ENCODE data around the gene HNRNPDL.
A peak's percentile ranks its signal among the peaks of the same experiment; 100 is the strongest.
"Not testable (repeated sequence)": the region's sequence is repeated elsewhere in the genome, so short reads cannot be mapped to it uniquely, and the experiment has no call there.

Gene HNRNPDL

DNA sequence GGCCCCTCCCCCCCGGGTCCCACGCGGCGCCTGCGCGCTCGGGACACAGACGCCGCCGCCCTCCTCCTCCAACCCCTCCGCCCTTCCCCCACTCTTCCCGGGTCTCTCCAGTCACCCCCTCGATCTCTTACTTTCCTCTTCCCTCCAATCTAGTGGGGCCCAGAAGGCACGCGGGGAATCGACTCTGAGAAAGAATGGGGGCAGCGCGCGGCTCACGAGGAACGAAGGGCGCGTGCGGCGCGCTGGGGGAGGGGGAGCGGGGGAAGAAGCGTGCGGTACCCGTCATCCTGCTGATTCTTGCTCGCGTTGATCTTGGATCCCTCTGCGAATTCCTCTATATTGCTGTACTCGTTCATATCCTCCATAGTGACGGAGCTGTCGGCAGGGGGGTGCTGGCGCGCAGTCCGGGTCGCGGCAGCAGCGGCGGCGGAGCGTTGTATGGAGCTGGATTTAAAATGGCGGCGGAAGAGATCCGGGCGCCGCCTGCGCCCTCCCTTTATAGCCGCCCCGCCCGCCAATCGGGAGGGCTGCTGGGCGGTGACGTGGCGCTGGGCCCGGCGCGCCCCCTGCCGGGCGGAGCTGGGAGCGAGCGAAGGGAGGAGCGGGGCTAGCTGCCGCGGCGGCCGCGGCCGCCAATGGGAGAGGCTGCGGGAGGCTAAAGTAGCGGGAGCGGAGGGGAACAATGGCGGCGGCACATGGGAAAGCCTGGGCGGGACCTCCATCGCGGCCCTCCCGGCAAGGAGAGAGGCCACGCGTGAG lies 1.1 kb downstream of the HNRNPDL start:
- Histone ChIP-seq H2AFZ (ENCODE audit: low read depth, low read length) (peak overlapping the region; percentile 8), H3K4me1 (ENCODE audit: insufficient read depth, low read length) (peaks cover 28% of the 10 kb centered on the region), H3K27me3 (ENCODE audit: insufficient read depth, low read length) (no peaks in the 10 kb centered on the region), H3K9me3 (ENCODE audit: low read length) (no peaks in the 10 kb centered on the region), H3K36me3 (ENCODE audit: insufficient read depth, low read length) (peaks cover 56% of the 10 kb centered on the region), H3K4me3 (ENCODE audit: low read length) (peak overlapping the region; percentile 91)

DNA sequence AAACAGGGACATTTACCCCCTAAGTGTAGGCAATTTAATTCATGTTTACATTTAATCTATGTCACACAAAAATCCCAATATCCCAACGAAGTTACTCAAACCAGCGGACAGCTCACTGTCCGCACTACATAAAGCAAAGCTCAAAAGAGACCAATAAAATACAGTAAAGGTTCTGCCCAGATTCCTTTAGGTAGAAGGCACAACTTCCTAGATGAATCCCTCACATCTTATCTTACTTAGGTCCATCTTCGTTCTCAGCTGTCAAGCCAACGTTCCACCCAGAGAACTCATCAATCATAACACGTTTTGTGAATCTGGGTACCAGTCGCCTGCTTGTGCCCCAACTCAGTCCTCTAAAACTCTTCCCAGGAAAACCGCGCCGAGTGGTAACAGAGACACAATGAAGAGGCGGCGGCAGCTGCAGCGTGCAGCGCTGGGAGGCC lies 1.7 kb downstream of the HNRNPDL start:
- H3K4me3 ChIP-seq (ENCODE audit: low read length), result peak overlapping the region; percentile 91
- no peaks in the 10 kb centered on the region for H3K9me3 ChIP-seq (ENCODE audit: low read length)
- no peak overlapping the region for H2AFZ ChIP-seq (ENCODE audit: low read depth, low read length)
- peaks cover 56% of the 10 kb centered on the region for H3K36me3 ChIP-seq (ENCODE audit: insufficient read depth, low read length)
- peaks cover 28% of the 10 kb centered on the region for H3K4me1 ChIP-seq (ENCODE audit: insufficient read depth, low read length)
- no peaks in the 10 kb centered on the region for H3K27me3 ChIP-seq (ENCODE audit: insufficient read depth, low read length)

DNA sequence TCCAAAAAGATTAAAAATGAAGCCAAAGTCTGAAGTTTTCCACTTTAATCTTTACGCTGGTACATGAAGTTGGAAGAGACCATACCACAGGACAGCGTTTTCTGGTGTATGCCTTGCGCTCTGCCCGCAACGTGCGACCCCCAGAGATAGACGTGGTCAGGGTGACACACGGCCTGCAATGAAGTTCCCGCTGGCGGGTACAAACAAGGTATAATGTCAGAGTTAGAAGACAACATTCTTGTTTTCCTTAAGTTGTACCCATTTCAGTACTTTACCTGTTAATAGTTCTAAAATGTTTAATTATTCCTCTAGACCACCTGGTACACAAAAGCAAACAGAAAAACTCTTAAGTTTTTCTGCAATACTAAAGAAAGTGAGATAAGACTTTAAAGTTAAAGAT lies 4.8 kb downstream of the HNRNPDL start:
- Histone ChIP-seq H3K27me3 (ENCODE audit: insufficient read depth, low read length) (no peaks in the 10 kb centered on the region), H3K9me3 (ENCODE audit: low read length) (no peaks in the 10 kb centered on the region), H2AFZ (ENCODE audit: low read depth, low read length) (no peak overlapping the region), H3K4me3 (ENCODE audit: low read length) (no peak overlapping the region), H3K36me3 (ENCODE audit: insufficient read depth, low read length) (peaks cover 57% of the 10 kb centered on the region), H3K4me1 (ENCODE audit: insufficient read depth, low read length) (peaks cover 18% of the 10 kb centered on the region)

DNA sequence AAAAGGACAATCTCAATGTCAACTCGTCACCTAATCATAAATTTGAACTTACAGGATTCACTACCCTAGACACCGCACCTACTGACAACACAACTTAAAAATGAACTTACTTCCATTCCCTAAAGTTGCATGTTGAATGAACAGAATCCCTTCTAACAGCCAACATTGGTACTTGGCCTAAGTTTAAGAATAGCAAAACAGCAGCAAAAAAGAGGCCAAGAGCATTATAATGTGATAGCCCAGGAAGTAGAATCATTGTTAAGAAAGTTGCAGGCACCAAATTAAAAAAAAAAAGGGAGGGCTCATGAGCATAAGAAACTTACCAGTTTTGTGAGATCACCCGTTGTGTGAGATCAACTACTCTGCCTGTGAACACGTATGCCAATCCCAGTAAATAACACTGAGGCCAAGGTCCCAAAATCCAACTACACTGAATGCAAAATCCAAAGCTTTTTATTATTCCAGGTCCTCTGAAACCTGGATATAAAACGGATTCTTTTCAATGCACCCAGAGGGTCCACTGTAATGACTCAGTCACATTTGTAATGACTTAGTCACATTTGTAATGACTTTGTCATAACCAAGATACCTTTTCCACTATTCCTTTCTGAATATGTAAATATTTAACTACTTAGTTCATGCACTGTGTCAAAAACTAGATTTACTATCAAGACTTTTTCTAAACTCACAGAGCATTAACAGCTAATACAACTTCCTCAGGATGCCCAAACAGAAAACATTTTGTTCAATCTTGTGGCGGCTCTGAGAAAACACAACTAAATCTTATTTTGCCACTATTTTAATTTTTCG lies 6.8 kb downstream of the HNRNPDL start:
- peaks cover 18% of the 10 kb centered on the region for H3K4me1 ChIP-seq (ENCODE audit: insufficient read depth, low read length)
- no peaks in the 10 kb centered on the region for H3K27me3 ChIP-seq (ENCODE audit: insufficient read depth, low read length)
- no peaks in the 10 kb centered on the region for H3K9me3 ChIP-seq (ENCODE audit: low read length)
- H2AFZ ChIP-seq (ENCODE audit: low read depth, low read length), result no peak overlapping the region
- no peak overlapping the region for H3K4me3 ChIP-seq (ENCODE audit: low read length)
- peaks cover 55% of the 10 kb centered on the region for H3K36me3 ChIP-seq (ENCODE audit: insufficient read depth, low read length)

DNA sequence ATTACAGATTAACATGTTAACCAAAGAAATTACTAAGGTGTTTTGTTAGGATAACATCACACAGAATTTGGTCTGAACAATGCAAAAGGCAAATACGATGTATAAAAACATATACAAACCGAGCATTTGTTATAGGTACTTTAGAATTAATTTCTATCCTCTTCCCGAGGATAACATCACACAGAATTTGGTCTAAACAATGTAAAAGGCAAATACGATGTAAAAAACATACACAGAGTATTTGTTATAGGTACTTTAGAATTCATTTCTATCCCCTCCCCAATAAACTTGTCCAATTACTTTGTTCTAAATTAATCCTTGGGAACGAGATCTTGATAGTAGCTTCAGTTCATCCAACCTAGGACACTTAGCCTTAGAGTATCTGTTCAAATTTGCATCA lies 7.6 kb downstream of the HNRNPDL start:
- peaks cover 16% of the 10 kb centered on the region for H3K4me1 ChIP-seq (ENCODE audit: insufficient read depth, low read length)
- H3K4me3 ChIP-seq (ENCODE audit: low read length), result no peak overlapping the region
- no peak overlapping the region for H2AFZ ChIP-seq (ENCODE audit: low read depth, low read length)
- no peaks in the 10 kb centered on the region for H3K9me3 ChIP-seq (ENCODE audit: low read length)
- no peaks in the 10 kb centered on the region for H3K27me3 ChIP-seq (ENCODE audit: insufficient read depth, low read length)
- peaks cover 46% of the 10 kb centered on the region for H3K36me3 ChIP-seq (ENCODE audit: insufficient read depth, low read length)

DNA sequence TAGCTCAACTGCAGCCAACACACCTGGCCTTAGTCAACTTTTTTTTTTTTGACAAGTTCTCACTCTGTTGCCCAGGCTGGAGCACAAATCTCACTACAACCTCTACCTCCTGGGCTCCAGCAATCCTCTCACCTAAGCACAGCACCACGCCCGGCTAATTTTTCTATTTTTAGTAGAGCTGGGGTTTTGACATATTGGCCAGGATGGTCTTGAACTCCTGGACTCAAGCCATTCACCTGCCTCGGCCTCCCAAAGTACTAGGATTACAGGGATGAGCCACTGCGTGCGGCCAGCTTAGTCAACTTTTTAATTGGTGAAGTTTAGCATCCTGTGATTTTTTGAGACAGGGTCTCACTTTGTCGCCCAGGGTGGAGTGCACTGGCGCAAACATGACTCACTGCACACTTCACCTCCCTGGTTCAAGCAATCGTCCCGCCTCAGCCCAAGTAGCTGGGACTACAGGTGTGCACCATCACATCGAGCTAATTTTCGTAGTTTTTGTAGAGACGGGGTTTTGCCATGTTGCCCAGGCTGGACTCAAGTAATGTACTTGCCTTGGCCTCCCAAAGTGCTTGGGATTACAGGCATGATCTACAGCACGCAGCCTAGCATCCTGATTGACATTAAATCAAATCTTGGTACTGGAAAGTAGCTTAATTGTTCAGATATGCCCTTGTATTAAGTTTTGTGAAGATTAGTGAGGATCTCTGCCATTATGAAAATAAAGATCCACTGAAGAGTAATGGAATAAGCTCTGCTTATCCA lies 8.3 kb downstream of the HNRNPDL start:
- Histone ChIP-seq H3K4me1 (ENCODE audit: insufficient read depth, low read length) (peaks cover 10% of the 10 kb centered on the region), H3K27me3 (ENCODE audit: insufficient read depth, low read length) (no peaks in the 10 kb centered on the region), H3K9me3 (ENCODE audit: low read length) (no peaks in the 10 kb centered on the region), H3K36me3 (ENCODE audit: insufficient read depth, low read length) (peaks cover 40% of the 10 kb centered on the region), H3K4me3 (ENCODE audit: low read length) (no peak overlapping the region), H2AFZ (ENCODE audit: low read depth, low read length) (no peak overlapping the region)

DNA sequence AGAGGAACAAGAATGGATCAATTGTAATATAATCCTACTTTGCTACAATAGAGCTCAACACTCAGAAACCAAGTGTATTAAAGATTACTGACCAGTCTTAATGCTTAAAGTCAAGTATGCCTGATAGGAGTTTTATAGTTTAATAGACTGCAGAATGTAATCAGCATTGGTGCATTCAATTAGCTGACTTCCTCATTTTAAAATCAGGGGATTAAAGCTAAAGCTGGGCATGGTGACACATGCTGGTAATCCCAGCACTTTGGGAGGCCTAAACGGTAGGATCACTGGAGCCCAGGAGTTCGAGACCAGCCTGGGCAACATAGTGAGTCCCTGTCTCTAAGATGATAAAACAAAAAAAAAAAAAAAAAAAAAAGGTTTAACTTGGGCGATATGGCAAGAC lies 10.8 kb downstream of the HNRNPDL start:
- no peak overlapping the region for H2AFZ ChIP-seq (ENCODE audit: low read depth, low read length)
- H3K9me3 ChIP-seq (ENCODE audit: low read length), result no peaks in the 10 kb centered on the region
- H3K4me1 ChIP-seq (ENCODE audit: insufficient read depth, low read length), result peaks cover 6% of the 10 kb centered on the region
- H3K27me3 ChIP-seq (ENCODE audit: insufficient read depth, low read length), result no peaks in the 10 kb centered on the region
- no peak overlapping the region for H3K4me3 ChIP-seq (ENCODE audit: low read length)
- peaks cover 15% of the 10 kb centered on the region for H3K36me3 ChIP-seq (ENCODE audit: insufficient read depth, low read length)

DNA sequence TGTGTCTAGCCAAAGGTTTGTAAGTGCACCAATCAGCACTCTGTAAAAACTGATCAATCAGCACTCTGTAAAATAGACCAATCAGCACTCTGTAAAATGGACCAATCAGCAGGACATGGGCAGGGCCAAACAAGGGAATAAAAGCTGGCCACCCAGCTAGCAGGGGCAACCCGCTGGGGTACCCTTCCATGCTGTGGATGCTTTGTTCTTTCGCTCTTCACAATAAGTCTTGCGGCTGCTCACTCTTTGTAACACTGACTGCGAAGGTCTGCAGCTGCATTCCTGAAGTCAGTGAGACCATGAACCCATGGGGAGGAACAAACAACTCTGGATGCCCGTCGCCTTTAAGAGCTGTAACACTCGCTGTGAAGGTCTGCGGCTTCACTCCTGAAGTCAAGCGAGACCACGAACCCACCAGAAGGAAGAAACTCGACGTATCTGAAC lies 14.3 kb downstream of the HNRNPDL start:
- peaks cover 6% of the 10 kb centered on the region for H3K4me1 ChIP-seq (ENCODE audit: insufficient read depth, low read length)
- no peaks in the 10 kb centered on the region for H3K9me3 ChIP-seq (ENCODE audit: low read length)
- H2AFZ ChIP-seq (ENCODE audit: low read depth, low read length), result no peak overlapping the region
- no peaks in the 10 kb centered on the region for H3K36me3 ChIP-seq (ENCODE audit: insufficient read depth, low read length)
- no peak overlapping the region for H3K4me3 ChIP-seq (ENCODE audit: low read length)
- no peaks in the 10 kb centered on the region for H3K27me3 ChIP-seq (ENCODE audit: insufficient read depth, low read length)

DNA sequence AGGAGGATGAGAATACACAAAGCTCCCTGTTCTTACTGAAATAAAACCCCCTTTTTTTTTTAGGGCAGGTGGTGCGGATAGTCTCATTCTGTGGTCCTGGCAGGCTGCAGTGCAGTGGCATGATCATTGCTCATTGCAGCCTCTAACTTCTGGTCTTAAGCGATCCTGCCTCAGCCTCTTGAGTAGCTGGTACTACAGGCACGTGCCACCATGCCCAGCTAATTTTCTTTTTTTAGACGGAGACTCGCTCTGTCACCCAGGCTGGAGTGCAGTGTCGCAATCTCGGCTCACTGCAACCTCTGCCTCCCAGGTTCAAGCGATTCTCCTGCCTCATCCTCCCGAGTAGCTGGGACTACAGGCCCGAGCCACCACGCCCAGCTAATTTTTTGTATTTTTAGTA lies 15.2 kb downstream of the HNRNPDL start:
- not testable (repeated sequence) for H3K9me3 ChIP-seq (ENCODE audit: low read length); H3K36me3 ChIP-seq (ENCODE audit: insufficient read depth, low read length); H3K4me3 ChIP-seq (ENCODE audit: low read length); H3K4me1 ChIP-seq (ENCODE audit: insufficient read depth, low read length); H2AFZ ChIP-seq (ENCODE audit: low read depth, low read length); H3K27me3 ChIP-seq (ENCODE audit: insufficient read depth, low read length)

DNA sequence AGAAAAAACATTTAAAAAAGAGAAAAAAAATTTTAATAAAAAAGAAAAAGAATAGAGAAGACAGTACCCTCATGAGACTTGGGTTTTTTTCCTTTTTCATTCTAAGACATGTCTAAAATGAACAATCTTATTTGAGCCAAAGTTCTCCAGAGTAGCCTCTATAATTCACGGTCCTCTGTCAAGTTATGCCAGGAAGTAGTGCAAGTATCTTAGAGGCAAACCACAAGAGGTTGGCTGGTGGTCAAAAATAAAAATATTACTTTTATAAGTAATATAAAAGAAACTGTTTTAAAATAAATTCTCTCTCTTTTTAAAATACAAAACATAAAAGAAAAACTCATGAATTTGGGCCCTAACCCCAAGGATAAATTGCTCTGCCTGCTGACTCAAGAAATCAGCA lies 26.5 kb downstream of the HNRNPDL start:
- Histone ChIP-seq H3K9me3 (ENCODE audit: low read length) (no peaks in the 10 kb centered on the region), H2AFZ (ENCODE audit: low read depth, low read length) (no peak overlapping the region), H3K27me3 (ENCODE audit: insufficient read depth, low read length) (no peaks in the 10 kb centered on the region), H3K36me3 (ENCODE audit: insufficient read depth, low read length) (no peaks in the 10 kb centered on the region), H3K4me1 (ENCODE audit: insufficient read depth, low read length) (no peaks in the 10 kb centered on the region), H3K4me3 (ENCODE audit: low read length) (no peak overlapping the region)

DNA sequence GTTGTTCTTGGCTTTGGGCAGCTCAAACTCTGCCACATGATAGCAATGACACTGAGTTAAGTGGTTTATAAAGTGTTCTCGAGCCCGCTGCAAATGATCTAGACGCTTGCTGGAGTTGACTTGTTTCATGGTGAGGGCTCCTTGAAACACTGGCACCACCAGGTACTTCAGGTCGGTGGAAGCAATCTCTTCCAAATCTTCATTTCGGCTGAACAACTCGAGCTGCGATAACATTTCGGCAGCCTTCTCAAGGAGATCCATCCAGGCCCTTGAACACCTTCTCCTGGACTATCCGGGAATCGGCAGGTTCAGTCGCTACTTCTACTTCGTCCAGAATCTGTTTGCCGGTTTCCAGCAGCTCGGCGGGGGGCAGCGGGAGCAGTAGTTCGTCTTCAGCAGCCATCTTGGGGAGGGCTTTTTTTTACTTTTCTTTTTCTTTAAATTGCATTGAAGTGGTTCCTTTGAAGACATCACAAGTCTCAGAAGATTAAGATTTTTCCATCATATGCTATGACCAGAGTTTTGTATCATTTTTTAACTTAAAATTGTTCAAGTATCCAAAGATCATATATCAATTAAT lies 28.0 kb downstream of the HNRNPDL start:
- Histone ChIP-seq H3K36me3 (ENCODE audit: insufficient read depth, low read length) (no peaks in the 10 kb centered on the region), H3K9me3 (ENCODE audit: low read length) (no peaks in the 10 kb centered on the region), H2AFZ (ENCODE audit: low read depth, low read length) (no peak overlapping the region), H3K4me1 (ENCODE audit: insufficient read depth, low read length) (no peaks in the 10 kb centered on the region), H3K27me3 (ENCODE audit: insufficient read depth, low read length) (no peaks in the 10 kb centered on the region), H3K4me3 (ENCODE audit: low read length) (no peak overlapping the region)

DNA sequence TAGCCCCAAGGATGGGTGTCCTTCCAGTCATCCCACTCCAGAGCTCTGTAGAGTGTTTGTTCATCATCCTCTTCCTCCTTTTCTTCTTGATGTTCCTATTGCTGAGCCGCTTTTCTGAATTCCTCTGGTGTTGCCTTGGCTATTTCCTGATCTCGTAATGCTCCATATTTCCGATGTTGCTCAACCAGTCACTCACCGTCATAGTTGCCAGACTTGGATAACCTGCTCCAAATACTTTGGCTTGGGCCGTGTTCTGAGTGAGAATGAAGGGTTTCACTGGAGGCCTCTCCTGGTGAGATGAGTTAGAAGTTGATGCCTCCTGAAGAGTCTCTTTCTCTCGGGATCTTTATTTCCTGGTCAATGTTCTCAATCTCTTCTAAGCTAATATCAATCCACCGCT lies 28.7 kb downstream of the HNRNPDL start:
- Histone ChIP-seq H2AFZ (ENCODE audit: low read depth, low read length) (no peak overlapping the region), H3K27me3 (ENCODE audit: insufficient read depth, low read length) (no peaks in the 10 kb centered on the region)

DNA sequence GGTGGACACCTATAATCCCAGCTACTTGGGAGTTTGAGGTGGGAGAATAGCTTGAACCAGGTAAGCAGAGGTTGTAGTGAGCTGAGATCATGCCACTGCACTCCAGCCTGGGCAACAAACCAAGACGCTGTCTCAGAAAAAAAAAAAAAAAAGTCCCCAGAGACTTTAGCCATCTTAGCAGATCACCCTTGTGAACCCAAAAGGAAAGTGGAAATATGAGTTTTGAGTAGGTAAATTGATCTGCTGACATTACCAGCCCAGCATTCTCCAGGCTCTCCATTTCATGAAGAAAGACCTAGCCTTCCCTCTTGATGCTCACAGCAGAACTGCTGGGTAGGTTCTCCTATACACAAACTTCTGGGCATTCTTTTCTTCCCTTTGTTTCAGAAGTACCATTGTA lies 32.0 kb downstream of the HNRNPDL start:
- H3K27me3 ChIP-seq (ENCODE audit: insufficient read depth, low read length), result no peaks in the 10 kb centered on the region
- H3K36me3 ChIP-seq (ENCODE audit: insufficient read depth, low read length), result no peaks in the 10 kb centered on the region
- H2AFZ ChIP-seq (ENCODE audit: low read depth, low read length), result no peak overlapping the region
- H3K4me3 ChIP-seq (ENCODE audit: low read length), result no peak overlapping the region
- no peaks in the 10 kb centered on the region for H3K9me3 ChIP-seq (ENCODE audit: low read length)
- no peaks in the 10 kb centered on the region for H3K4me1 ChIP-seq (ENCODE audit: insufficient read depth, low read length)

More for the DNA sequence above, 28.7 kb downstream of the HNRNPDL start:
- H3K9me3 ChIP-seq (ENCODE audit: low read length), result no peaks in the 10 kb centered on the region
- no peaks in the 10 kb centered on the region for H3K4me1 ChIP-seq (ENCODE audit: insufficient read depth, low read length)
- H3K36me3 ChIP-seq (ENCODE audit: insufficient read depth, low read length), result no peaks in the 10 kb centered on the region
- H3K4me3 ChIP-seq (ENCODE audit: low read length), result no peak overlapping the region
